ENCODE results near the gene FEM1A.
"Not testable (repeated sequence)": the region's sequence is repeated elsewhere in the genome, so short reads cannot be mapped to it uniquely, and the experiment has no call there.

Gene FEM1A

GRCh38 chr19:4791183-4792018 lies at the start of gene FEM1A:
Gene FEM1A, plus strand, starts transcription at chr19:4791734. Its CDS starts 121 bp downstream, at chr19:4791855.
- DNase-seq = peak; percentile 100

GRCh38 chr19:4742723-4743646 lies 48.5 kb upstream of the FEM1A start:
- no peak for DNase-seq

GRCh38 chr19:4744451-4745174 lies 46.9 kb upstream of the FEM1A start:
- DNase-seq = peak; percentile 4

GRCh38 chr19:4745175-4745574 lies 46.4 kb upstream of the FEM1A start:
- DNase-seq = not testable (repeated sequence)

GRCh38 chr19:4745986-4746385 lies 45.5 kb upstream of the FEM1A start:
- DNase-seq = no peak

- no peak for DNase-seq
These were observed 43.3 kb upstream of the FEM1A start for GRCh38 chr19:4748185-4748584.

GRCh38 chr19:4748589-4748988 lies 42.9 kb upstream of the FEM1A start:
- no peak for DNase-seq

- DNase-seq = no peak
These were observed 41.5 kb upstream of the FEM1A start for GRCh38 chr19:4749870-4750590.

- DNase-seq = no peak
These were observed 37.3 kb upstream of the FEM1A start for GRCh38 chr19:4754248-4754647.

- DNase-seq = no peak
These were observed 36.1 kb upstream of the FEM1A start for GRCh38 chr19:4755459-4755858.

GRCh38 chr19:4758082-4758481 lies 33.5 kb upstream of the FEM1A start:
- DNase-seq = no peak

GRCh38 chr19:4758659-4759058 lies 32.9 kb upstream of the FEM1A start:
- DNase-seq = no peak

- DNase-seq = peak; percentile 40
These were observed 31.9 kb upstream of the FEM1A start for GRCh38 chr19:4759388-4760284.

GRCh38 chr19:4760285-4760650 lies 31.3 kb upstream of the FEM1A start:
- no peak for DNase-seq

- no peak for DNase-seq
These were observed 28.5 kb upstream of the FEM1A start for GRCh38 chr19:4763021-4763420.

- DNase-seq = no peak
These were observed 27.2 kb upstream of the FEM1A start for GRCh38 chr19:4764393-4764660.

- peak; percentile 65 for DNase-seq
These were observed 22.4 kb upstream of the FEM1A start for GRCh38 chr19:4768934-4769777.

- DNase-seq = no peak
These were observed 19.0 kb upstream of the FEM1A start for GRCh38 chr19:4772566-4772965.

- no peak for DNase-seq
These were observed 18.4 kb upstream of the FEM1A start for GRCh38 chr19:4773047-4773640.

- DNase-seq = no peak
These were observed 17.4 kb upstream of the FEM1A start for GRCh38 chr19:4774136-4774535.
